ENCODE results near the gene SLC16A6.
"Not testable (repeated sequence)": the region's sequence is repeated elsewhere in the genome, so short reads cannot be mapped to it uniquely, and the experiment has no call there.

SLC16A6 gene, protein sequence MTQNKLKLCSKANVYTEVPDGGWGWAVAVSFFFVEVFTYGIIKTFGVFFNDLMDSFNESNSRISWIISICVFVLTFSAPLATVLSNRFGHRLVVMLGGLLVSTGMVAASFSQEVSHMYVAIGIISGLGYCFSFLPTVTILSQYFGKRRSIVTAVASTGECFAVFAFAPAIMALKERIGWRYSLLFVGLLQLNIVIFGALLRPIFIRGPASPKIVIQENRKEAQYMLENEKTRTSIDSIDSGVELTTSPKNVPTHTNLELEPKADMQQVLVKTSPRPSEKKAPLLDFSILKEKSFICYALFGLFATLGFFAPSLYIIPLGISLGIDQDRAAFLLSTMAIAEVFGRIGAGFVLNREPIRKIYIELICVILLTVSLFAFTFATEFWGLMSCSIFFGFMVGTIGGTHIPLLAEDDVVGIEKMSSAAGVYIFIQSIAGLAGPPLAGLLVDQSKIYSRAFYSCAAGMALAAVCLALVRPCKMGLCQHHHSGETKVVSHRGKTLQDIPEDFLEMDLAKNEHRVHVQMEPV
- 11.1 reads per million, percentile 34 among the genes with 10 or more reads in this experiment for total RNA-seq

- DNase-seq, result peak; percentile 75
Measured at GRCh38 chr17:68290955-68291835, at the start of gene SLC16A6, which contains the start of gene ARSG. Gene SLC16A6 (minus strand): TSS chr17:68291127. CDS start chr17:68278320, 12,807 bp downstream. Gene ARSG (plus strand): TSS chr17:68291495. CDS start chr17:68307494, 15,999 bp downstream.

DNA sequence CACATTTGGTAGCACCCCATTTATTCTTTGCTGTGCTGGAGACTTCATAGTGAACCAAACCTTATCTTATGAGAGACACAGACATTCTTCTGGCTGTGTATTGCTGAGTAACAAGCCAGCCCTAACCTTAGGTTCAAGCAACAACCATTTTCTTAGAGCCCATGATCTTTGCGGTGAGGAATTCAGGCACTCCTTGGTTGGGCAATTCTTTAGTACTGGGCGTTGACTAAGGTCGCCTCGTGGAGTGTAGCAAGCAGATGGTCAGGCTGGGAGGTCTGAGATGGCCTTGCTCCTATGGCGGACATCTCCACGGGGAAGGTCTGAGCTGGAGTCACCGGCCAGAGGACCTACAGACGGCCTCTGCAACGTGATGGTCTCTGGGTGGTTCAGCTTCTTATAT lies 43.5 kb upstream of the SLC16A6 start:
- no peak for DNase-seq

DNA sequence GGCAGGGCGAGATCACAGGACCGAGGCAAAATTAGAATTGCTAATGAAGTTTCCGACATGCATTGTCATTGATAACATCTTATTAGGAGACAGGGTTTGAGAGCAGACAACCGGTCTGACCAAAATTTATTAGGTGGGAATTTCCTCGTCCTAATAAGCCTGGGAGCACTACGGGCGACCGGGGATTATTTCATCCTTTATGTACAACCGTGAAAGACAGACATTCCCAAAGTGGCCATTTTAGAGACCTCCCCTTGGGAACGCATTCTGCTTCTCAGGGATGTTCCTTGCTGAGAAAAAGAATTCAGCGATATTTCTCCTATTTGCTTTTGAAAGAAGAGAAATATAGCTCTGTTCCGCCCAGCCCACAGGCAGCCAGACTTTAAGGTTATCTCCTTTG lies 41.0 kb upstream of the SLC16A6 start:
- DNase-seq, result not testable (repeated sequence)

DNA sequence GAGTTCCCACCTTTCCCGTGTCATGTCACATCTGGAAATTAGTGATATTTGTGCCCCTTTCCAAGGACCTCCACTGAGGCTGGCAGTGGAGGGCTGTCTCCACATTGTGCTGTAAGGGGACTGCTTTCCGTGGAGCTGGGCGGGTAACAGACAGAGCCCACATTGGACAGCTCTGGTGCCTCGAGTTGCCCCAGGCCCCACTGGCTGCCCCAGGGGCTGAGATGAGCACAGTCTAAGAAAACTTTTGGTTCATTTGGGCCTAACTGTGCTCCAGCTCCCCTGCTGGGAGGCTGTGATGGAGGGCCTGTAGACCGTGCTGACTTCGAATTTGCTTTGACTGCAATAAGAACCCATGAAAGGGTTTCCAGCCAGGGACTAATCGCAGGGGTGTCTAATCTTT lies 38.4 kb upstream of the SLC16A6 start:
- DNase-seq, result no peak

DNA sequence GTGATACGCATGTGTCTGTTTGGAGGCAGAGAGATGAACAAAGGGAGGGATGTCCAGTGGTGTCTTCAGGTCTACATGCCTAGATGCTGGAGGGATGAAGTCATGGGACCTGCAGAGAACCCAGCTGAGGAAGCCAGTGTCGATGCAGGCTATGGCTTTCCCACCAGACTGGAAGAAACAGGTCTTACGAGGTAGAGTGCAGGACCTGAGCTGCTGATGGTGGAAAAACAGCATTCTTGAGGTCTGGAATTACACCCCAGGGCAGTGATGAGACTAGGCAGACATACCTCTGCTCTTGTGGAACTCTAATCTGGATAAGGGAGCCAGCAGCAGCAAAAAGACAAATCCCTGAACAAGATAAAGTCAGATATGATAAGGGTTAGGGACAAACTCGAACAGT lies 37.7 kb upstream of the SLC16A6 start:
- DNase-seq, result no peak

- no peak for DNase-seq
Measured at GRCh38 chr17:68327823-68328557, 37.1 kb upstream of the SLC16A6 start.

GRCh38 chr17:68326681-68327080 lies 35.8 kb upstream of the SLC16A6 start:
- no peak for DNase-seq

DNA sequence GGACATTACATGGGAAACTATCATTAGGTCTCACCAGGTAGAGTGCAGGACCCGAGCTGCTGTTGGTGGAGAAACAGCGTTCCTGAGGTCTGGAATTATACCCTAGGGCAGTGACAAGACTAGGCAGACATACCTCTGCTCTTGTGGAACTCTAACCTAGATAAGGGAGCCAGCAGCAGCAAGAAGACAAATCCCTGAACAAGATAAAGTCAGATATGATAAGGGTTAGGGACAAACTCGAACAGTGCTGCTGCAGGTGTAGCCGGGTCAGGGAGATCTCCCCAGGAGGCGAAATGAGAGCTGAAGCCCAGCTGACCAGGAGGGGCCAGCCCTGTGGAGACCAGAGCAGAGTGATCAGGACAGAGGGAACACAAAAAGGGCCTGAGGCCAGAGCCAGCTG lies 35.0 kb upstream of the SLC16A6 start:
- no peak for DNase-seq

GRCh38 chr17:68324654-68325336 lies 33.9 kb upstream of the SLC16A6 start:
- DNase-seq, result no peak

GRCh38 chr17:68324114-68324513 lies 33.2 kb upstream of the SLC16A6 start:
- no peak for DNase-seq

GRCh38 chr17:68322630-68323029 lies 31.7 kb upstream of the SLC16A6 start:
- no peak for DNase-seq

GRCh38 chr17:68321556-68321954 lies 30.6 kb upstream of the SLC16A6 start:
- DNase-seq, result no peak

DNA sequence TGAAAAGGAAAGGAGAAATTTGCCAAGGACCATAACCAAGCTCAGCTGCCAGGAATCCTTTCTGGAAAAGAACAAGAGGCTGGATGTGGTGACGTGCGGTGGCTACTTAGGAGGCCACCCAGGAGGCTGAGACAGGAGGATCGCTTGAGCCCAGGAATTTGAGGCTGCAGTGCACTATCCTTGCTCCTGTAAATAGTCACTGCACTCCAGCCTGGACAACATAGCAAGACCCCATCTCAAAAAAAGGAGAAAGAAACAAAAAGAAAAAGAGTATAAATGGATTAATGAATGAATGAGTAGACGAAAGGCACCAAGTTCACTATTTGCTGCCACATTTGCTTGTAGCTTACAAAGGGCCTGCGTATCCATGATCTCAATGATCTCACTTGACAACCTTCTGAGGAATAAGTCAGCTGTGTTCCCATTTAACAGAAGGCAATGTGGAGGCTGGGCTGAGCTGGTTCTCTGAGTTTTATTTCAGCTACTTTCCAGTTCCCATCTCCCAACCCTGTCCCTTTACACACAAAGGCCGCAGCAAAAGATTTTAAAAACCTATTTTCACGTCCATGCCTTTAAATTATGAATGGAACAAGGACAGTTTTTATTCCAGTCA lies 30.1 kb upstream of the SLC16A6 start:
- no peak for DNase-seq

DNA sequence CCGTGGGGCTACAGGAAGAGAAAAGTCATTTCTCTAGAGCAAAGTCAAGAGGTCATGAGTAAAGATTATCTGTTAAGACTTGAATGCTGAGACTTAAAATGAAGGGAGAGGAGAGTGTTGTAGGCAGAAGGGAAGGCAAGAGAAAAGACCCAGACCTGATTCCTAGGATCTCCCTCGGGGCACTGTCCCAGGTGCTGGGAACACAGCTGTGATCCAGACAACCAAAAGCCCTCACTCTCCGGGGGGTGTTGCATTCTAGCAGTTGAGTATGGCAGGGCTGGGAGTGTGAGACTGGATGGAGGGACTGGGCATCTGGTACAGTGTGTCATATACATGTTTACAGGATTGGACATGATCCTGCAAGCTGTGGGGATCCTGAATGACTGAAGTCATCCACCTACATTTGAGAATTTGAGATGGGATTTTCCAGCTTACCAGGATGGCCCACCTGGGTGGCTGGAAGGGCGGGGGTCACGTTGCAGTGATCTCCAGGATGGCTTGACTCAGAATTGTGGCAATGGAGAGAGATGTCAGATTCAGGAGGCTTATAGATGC lies 29.5 kb upstream of the SLC16A6 start:
- no peak for DNase-seq

- DNase-seq, result no peak
Measured at GRCh38 chr17:68319410-68320162, 28.7 kb upstream of the SLC16A6 start.

DNA sequence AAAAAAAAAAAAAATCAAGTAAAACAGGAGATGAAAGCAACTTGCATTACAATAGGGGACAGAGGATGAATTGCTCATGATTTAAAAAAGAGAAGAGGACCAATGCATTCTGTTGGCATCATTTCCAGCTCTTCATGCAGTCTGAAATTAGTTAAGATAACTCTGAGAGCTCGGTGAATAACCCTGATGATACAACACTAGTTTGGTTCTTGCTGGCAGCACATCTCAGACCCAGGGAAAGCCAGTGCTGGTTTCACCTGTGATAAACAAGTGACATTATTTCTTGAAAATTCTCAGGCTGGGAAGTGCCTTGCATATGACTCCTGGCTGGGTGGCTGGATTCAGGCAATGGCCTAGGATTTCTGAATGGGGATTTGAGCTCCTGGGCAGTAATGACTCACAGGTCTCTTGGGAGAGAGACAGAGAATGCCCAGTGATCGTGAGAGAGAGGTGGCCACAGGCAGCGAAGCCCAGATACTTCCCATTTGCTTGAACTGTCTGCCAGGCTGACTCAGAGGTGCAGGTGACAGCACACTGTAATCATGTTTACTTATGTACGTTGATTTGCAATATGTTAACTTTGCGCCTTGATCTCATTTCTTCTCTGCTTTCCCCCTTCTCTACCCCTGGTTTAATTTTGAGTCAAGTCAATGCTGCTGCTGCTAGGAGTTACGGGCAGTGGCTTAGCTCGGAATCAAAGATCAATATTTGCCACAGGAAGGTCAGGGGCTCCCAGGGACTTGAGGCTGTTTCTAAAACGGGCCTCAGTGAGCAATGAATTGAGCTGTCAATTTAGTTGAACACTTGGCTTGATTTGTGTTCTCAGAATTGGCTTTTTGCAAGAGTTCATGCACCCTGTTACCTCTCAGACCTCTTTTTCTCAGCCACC lies 27.4 kb upstream of the SLC16A6 start:
- DNase-seq, result no peak

- DNase-seq, result no peak
Measured at GRCh38 chr17:68317458-68317857, 26.5 kb upstream of the SLC16A6 start.

- DNase-seq, result no peak
Measured at GRCh38 chr17:68315930-68316329, 25.0 kb upstream of the SLC16A6 start.

DNA sequence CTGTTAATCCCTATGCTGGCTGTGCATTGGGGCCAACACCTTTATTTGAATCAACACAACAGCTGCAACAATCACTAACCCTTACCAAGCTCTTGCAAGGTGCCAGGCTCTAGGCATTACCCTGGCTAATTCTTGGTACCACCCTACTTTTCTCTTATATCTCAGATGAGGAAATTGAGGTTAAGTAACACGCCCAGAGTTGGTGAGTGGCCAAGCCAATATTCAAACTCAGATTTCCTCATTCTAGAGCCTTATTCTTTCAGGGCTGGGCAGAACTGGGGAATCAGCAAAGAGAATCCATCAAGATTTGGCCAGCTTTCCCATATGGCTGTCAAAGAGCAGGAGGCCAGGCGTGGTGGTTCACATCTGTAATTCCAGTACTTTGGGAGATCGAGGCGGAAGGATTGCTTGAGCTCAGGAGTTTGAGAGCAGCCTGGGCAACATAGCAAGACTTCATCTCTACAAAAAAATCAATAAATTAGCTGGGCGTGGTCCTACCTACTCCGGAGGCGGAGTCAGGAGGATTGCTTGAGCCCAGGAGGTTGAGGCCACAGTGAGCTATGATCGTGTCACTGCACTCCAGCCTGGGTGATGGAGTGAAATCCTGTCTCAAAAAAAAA lies 24.1 kb upstream of the SLC16A6 start:
- no peak for DNase-seq
